HepG2 (cell line): Measurements from ENCODE around the gene KCNQ2. TPM values are rescaled to one million over a fixed set of nuclear protein-coding genes. Genes with fewer than 3 reads are reported as not detected.

Source experiments
- ATAC-seq: fragments of 200-7000 bp; cut with Tn5 transposase; 3 replicates; pipeline ENCODE4 v1.9.1; 2020; ENCODE audit warnings: mild to moderate bottlenecking, moderate library complexity
- BruUV-seq: library from RNA; stranded (reverse); fragments of 400-500 nt; replicated peaks from 2 replicates; lab custom pipeline; 2021; lab: Mats Ljungman, UMichigan
- CTCF ChIA-PET: fragments of 300-600 bp; formaldehyde crosslinking; extraction: SDS; loops from one replicate; lab custom pipeline; 2021; ENCODE audit warnings: low total read pairs, inconsistent platforms, low intra/inter-chr PET ratio; lab: Yijun Ruan, JAX
- POLR2A ChIA-PET: fragments of 350-600 bp; sonication (Branson Sonifier 250); formaldehyde crosslinking; loops from one replicate; lab custom pipeline; 2020; ENCODE audit warnings: antibody characterized with exemption, inconsistent platforms; lab: Yijun Ruan, JAX
- DNase-seq: peaks from one replicate; pipeline ENCODE4 v3.0.0-alpha.2; 2015; ENCODE audit warnings: low spot score
- FAIRE-seq: peaks from 3 replicates; lab custom pipeline; 2011; peaks lifted over from hg19 to GRCh38; lab: Jason Lieb, UNC
- H2AFZ ChIP-seq: one replicate; pipeline ENCODE4 v1.6.1; 2011; ENCODE audit warnings: low read length, inconsistent platforms
- H3K27ac ChIP-seq: fragments of 300-600 bp; 3 replicates; pipeline ENCODE4 v1.8.0; 2011; ENCODE audit warnings: mixed run types, mild to moderate bottlenecking, mixed read lengths, low read length, inconsistent platforms; ENCODE audit not compliant: insufficient read depth; ENCODE audit errors: extremely low read length
- H3K27me3 ChIP-seq, 2 experiments: fragments of 200-600 bp in 1 of 2; 2 replicates in 1 of 2; 3 replicates in 1 of 2; pipeline versions ENCODE4 v1.6.0 to v1.8.0; 2011; ENCODE audit warnings: low read length in 2 of 2, mild to moderate bottlenecking in 2 of 2, moderate library complexity in 2 of 2, inconsistent platforms in 1 of 2; ENCODE audit not compliant: insufficient read depth in 2 of 2, control insufficient read depth in 1 of 2
- H3K36me3 ChIP-seq, 2 experiments: fragments of 200-600 bp in 1 of 2; replicated peaks in 1 of 2; 2 replicates in 1 of 2; 3 replicates in 1 of 2; pipeline versions ENCODE4 v1.5.1 to v1.8.0; 2011; ENCODE audit warnings: low read length in 2 of 2, inconsistent platforms in 1 of 2; ENCODE audit not compliant: insufficient read depth in 2 of 2, control insufficient read depth in 1 of 2
- H3K4me1 ChIP-seq: 2 replicates; pipeline ENCODE4 v1.5.1; 2012; ENCODE audit warnings: low read length, inconsistent platforms; ENCODE audit not compliant: insufficient read depth
- H3K4me2 ChIP-seq: 2 replicates; pipeline ENCODE4 v1.6.0; 2011; ENCODE audit warnings: low read depth, low read length, inconsistent platforms
- H3K4me3 ChIP-seq, 3 experiments: fragments of 200-600 bp in 1 of 3; sonication (generic), shearing (Covaris generic) in 1 of 3; replicated peaks in 1 of 3; 2 replicates each; pipeline ENCODE4 v1.5.1; 2011 to 2016; ENCODE audit warnings: low read length in 3 of 3, inconsistent platforms in 2 of 3, low read depth in 2 of 3, mild to moderate bottlenecking in 2 of 3, control low read depth in 1 of 3, mixed read lengths in 1 of 3; ENCODE audit not compliant: insufficient read depth in 1 of 3
- H3K79me2 ChIP-seq: one replicate; pipeline ENCODE4 v1.6.1; 2011; ENCODE audit warnings: low read length, inconsistent platforms; ENCODE audit not compliant: insufficient read depth
- H3K9ac ChIP-seq: 2 replicates; pipeline ENCODE4 v1.6.0; 2011; ENCODE audit warnings: mild to moderate bottlenecking, low read depth, low read length, inconsistent platforms; ENCODE audit not compliant: insufficient read depth
- H3K9me3 ChIP-seq: 2 replicates; pipeline ENCODE4 v1.5.1; 2012; ENCODE audit warnings: mild to moderate bottlenecking, low read length
- H4K20me1 ChIP-seq: 2 replicates; pipeline ENCODE4 v1.6.0; 2011; ENCODE audit warnings: inconsistent platforms, mild to moderate bottlenecking, low read length, moderate library complexity; ENCODE audit not compliant: insufficient read depth
- WGBS: methylation state at CpG from one replicate; pipeline ENCODE4 v1.1.6; 2017; ENCODE audit warnings: low lambda C conversion rate; 5-methylcytosine and 5-hydroxymethylcytosine counted together
- in situ Hi-C: cut with HindIII; loops from 2 replicates; pipeline ENCODE4 v1.10.0; 2017; ENCODE audit warnings: low pct_unique_long_range_greater_than_20kb; ENCODE audit not compliant: extremely low pct_ligation_motif_present
- intact Hi-C: fragments of 100-400 bp; cut with micrococcal nuclease; formaldehyde crosslinking; loops from one replicate; pipeline ENCODE4 v1.10.0; 2022; ENCODE audit not compliant: unreplicated experiment
- polyA plus RNA-seq, 8 experiments: library from polyadenylated mRNA; depleted of rRNA in 3 of 8; stranded (reverse) in 7 of 8; unstranded in 1 of 8; fragments of >200 nt; fragmentation: Illumina TruSeq in 4 of 8; extraction: Trizol in 4 of 8; gene quantifications; 2 replicates each; pipeline versions ENCODE4 v1.2.1 to v1.2.3, GENCODE V29; 2011 to 2016; ENCODE audit warnings: low read depth in 4 of 8, missing spikeins in 1 of 8, mixed read lengths in 1 of 8; ENCODE audit not compliant: insufficient read depth in 1 of 8
- total RNA-seq, 5 experiments: library from RNA; depleted of rRNA; stranded (reverse); fragments of >200 nt; fragmentation: Illumina TruSeq; extraction: Trizol; gene quantifications; 2 replicates each; pipeline ENCODE4 v1.2.3, GENCODE V29; 2016; ENCODE audit warnings: low read depth in 1 of 5
- TF ChIP-seq, protein P1 (sequence below): sonication (generic); formaldehyde crosslinking; IDR thresholded peaks from 2 replicates; pipeline ENCODE4 v1.5.1; 2020; ENCODE audit warnings: missing genetic modification reagents, mild to moderate bottlenecking, borderline replicate concordance
- TF ChIP-seq, protein P2 (sequence below): sonication (generic); formaldehyde crosslinking; conservative IDR thresholded peaks from 2 replicates; pipeline ENCODE4 v1.4.0; 2020; ENCODE audit warnings: missing genetic modification reagents

KCNQ2 gene
- total and polyA plus RNA-seq, 2 of the 13 experiments (the other 11 are each of a cell fraction or from before 2014, with no cell fraction given), result not detected

DNA sequence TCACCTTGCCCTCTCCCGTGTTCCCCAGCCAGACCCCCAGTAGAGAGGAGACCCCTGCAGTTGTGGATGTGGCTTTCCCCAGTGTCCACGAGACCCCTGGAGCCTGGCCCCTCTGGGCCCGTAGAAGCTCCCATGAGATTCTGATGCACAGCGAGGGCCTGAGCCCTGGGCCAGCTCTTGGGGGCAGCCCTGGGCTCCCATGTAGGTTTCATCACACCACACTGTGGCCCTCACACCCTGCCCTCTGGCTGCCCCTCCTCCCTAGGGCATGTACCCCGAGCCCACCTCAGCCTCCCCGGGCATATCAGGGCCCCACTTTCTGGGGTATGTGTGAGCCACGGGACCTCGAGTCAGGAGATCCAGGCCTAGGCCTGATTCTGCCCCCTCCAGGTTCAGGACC is 104.3 kb downstream of the KCNQ2 start:
- 36% methylated on average over 8 of the region's 8 CpGs for WGBS
- H3K79me2 ChIP-seq, result no peaks in the 10 kb centered on the region
- no peaks in the 10 kb centered on the region for H3K9me3 ChIP-seq
- H3K4me1 ChIP-seq, result peaks cover 42% of the 10 kb centered on the region
- BruUV-seq, result no TSS peak
- H3K27ac ChIP-seq, result no peak overlapping the region
- no peak for ATAC-seq
- H3K4me3 ChIP-seq, result no peak overlapping the region
- intact Hi-C loops (no loop called here), in situ Hi-C loops (no loop called here)
- H2AFZ ChIP-seq, result no peak overlapping the region
- TF ChIP-seq, protein P1, sequence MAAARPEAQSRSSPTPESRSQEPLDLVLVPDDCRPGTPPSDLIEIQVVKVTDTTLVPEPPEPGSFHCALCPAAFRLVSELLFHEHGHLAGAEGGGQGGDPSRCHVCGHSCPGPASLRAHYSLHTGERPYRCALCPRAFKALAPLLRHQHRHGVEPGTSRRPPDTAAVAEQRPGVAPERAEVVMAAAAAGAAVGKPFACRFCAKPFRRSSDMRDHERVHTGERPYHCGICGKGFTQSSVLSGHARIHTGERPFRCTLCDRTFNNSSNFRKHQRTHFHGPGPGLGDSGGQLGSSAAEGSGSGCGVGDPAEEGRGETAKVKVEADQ (CRISPR knock-in tag), result 0 out of 2 replicates have a peak, but pooled peaks have one; percentile 3
- TF ChIP-seq, protein P2, sequence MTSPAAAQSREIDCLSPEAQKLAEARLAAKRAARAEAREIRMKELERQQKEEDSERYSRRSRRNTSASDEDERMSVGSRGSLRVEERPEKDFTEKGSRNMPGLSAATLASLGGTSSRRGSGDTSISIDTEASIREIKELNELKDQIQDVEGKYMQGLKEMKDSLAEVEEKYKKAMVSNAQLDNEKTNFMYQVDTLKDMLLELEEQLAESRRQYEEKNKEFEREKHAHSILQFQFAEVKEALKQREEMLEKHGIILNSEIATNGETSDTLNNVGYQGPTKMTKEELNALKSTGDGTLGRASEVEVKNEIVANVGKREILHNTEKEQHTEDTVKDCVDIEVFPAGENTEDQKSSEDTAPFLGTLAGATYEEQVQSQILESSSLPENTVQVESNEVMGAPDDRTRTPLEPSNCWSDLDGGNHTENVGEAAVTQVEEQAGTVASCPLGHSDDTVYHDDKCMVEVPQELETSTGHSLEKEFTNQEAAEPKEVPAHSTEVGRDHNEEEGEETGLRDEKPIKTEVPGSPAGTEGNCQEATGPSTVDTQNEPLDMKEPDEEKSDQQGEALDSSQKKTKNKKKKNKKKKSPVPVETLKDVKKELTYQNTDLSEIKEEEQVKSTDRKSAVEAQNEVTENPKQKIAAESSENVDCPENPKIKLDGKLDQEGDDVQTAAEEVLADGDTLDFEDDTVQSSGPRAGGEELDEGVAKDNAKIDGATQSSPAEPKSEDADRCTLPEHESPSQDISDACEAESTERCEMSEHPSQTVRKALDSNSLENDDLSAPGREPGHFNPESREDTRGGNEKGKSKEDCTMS (CRISPR knock-in tag), result no peak
- peaks cover 18% of the 10 kb centered on the region; the same call in 1 of the 2 replicates for H4K20me1 ChIP-seq
- no peak overlapping the region for H3K4me2 ChIP-seq
- POLR2A ChIA-PET, result interaction anchor here (1.3 kb wide), 1 partner anchor 10 kb away, joined by 3 read pairs; no protein-coding TSS in a partner anchor
- no peak for FAIRE-seq
- no peak overlapping the region for H3K9ac ChIP-seq
- CTCF ChIA-PET, result no interaction called here
- DNase-seq, result no peak
- H3K27me3 ChIP-seq, result peaks cover 26 to 90% of the 10 kb centered on the region in 2 experiments
- H3K36me3 ChIP-seq, result no peaks in the 10 kb centered on the region
